WTC11 (cell line): ENCODE data around the gene PDSS2. TPM values are rescaled to one million over a fixed set of nuclear protein-coding genes. Genes with fewer than 3 reads are reported as not detected.
"Not testable (repeated sequence)": the region's sequence is repeated elsewhere in the genome, so short reads cannot be mapped to it uniquely, and the experiment has no call there.

Experiments used
- ATAC-seq: fragments of 200-7000 bp; cut with Tn5 transposase; 2 replicates; pipeline ENCODE4 v1.10.0; 2021; ENCODE audit warnings: mild to moderate bottlenecking, moderate library complexity
- CTCF ChIA-PET: fragments of 300-600 bp; sonication (Branson Sonifier 250); formaldehyde crosslinking; loops from one replicate; lab custom pipeline; 2021; ENCODE audit warnings: antibody characterized with exemption; lab: Charles Lee
- POLR2A ChIA-PET: fragments of 350-600 bp; sonication (Branson Sonifier 250); formaldehyde crosslinking; loops from one replicate; lab custom pipeline; 2021; ENCODE audit warnings: antibody characterized with exemption; lab: Charles Lee
- DNase-seq: peaks from one replicate; pipeline ENCODE4 v3.0.0; 2021; ENCODE audit warnings: low spot score
- H3K27ac Mint-ChIP-seq: 2 replicates; pipeline ENCODE4 v1.8.0; 2021; ENCODE audit warnings: mixed read lengths
- H3K27me3 Mint-ChIP-seq: 2 replicates; pipeline ENCODE4 v1.8.0; 2021; ENCODE audit warnings: low read depth, mild to moderate bottlenecking, moderate library complexity, mixed read lengths
- H3K36me3 Mint-ChIP-seq: 2 replicates; pipeline ENCODE4 v1.8.0; 2021; ENCODE audit warnings: mixed read lengths
- H3K4me1 Mint-ChIP-seq: 2 replicates; pipeline ENCODE4 v1.8.0; 2022; ENCODE audit warnings: mixed read lengths
- H3K4me3 Mint-ChIP-seq: 2 replicates; pipeline ENCODE4 v1.8.0; 2021; ENCODE audit warnings: mild to moderate bottlenecking, moderate library complexity, mixed read lengths
- H3K9me3 Mint-ChIP-seq: 2 replicates; pipeline ENCODE4 v1.8.0; 2021; ENCODE audit warnings: mixed read lengths
- ETV6 ChIP-seq: sonication (generic); formaldehyde crosslinking; IDR thresholded peaks from 2 replicates; pipeline ENCODE4 v1.8.1; 2022; ENCODE audit warnings: mild to moderate bottlenecking, missing genetic modification reagents
- JAZF1 ChIP-seq: fragments of 250-450 bp; sonication (Bioruptor Pico); IDR thresholded peaks from 2 replicates; pipeline ENCODE4 v1.9.0; 2021; ENCODE audit warnings: moderate library complexity, mild to moderate bottlenecking, inconsistent platforms
- MYBL2 ChIP-seq: sonication (generic); formaldehyde crosslinking; IDR thresholded peaks from 2 replicates; pipeline ENCODE4 v1.8.1; 2023; ENCODE audit warnings: mild to moderate bottlenecking, moderate library complexity, missing genetic modification reagents
- NFYB ChIP-seq: sonication (generic); formaldehyde crosslinking; conservative IDR thresholded peaks from 2 replicates; pipeline ENCODE4 v1.8.0; 2022; ENCODE audit warnings: low read depth, missing genetic modification reagents
- PREB ChIP-seq: sonication (generic); formaldehyde crosslinking; IDR thresholded peaks from 2 replicates; pipeline ENCODE4 v1.8.1; 2022; ENCODE audit warnings: mild to moderate bottlenecking, missing genetic modification reagents, moderate library complexity, borderline replicate concordance
- USF1 ChIP-seq: sonication (generic); formaldehyde crosslinking; IDR thresholded peaks from 2 replicates; pipeline ENCODE4 v1.8.0; 2022; ENCODE audit warnings: mild to moderate bottlenecking, missing genetic modification reagents
- USF2 ChIP-seq: sonication (generic); formaldehyde crosslinking; IDR thresholded peaks from 2 replicates; pipeline ENCODE4 v1.8.1; 2023; ENCODE audit warnings: mild to moderate bottlenecking, missing genetic modification reagents, moderate library complexity
- ZNF138 ChIP-seq: sonication (generic); formaldehyde crosslinking; conservative IDR thresholded peaks from 2 replicates; pipeline ENCODE4 v1.8.1; 2022; ENCODE audit warnings: mild to moderate bottlenecking, moderate library complexity, missing genetic modification reagents
- ZNF532 ChIP-seq: fragments of 250-450 bp; sonication (Bioruptor Pico); IDR thresholded peaks from 2 replicates; pipeline ENCODE4 v1.9.0; 2021; ENCODE audit warnings: mild to moderate bottlenecking, borderline replicate concordance
- total RNA-seq: library from RNA; stranded (reverse); gene quantifications from 3 replicates; pipeline ENCODE4 v1.2.3, GENCODE V29; 2021
- TF ChIP-seq, protein P1 (sequence below): sonication (generic); formaldehyde crosslinking; IDR thresholded peaks from 2 replicates; pipeline ENCODE4 v1.8.1; 2023; ENCODE audit warnings: mild to moderate bottlenecking, missing genetic modification reagents

PDSS2 gene
- total RNA-seq, 1 experiment from 2014 or later = 18.3 TPM

DNA sequence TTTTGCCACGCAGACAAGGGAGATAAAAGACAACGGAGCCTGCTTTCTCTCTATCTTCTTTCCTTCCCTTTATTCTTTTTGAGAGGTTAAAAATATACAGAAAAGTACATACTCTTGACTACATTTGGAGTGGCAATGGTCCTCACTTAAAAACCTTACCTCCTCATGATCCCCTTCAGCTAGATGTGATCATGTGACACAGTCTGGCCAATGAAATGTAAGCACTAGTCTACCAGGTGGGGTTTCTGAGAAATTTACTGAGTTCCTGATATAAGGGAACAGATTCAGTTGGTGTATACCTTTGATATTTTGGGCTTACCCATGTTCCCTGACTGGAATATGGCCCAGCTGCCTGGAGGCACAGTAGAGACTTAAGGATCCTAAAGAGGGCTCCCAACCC, 178.6 kb downstream of the PDSS2 start:
- CTCF ChIA-PET = interaction anchor here (1.0 to 1.4 kb wide), 3 partner anchors 37 to 102 kb away, joined by 3 to 5 read pairs (median 4); no protein-coding TSS in a partner anchor
- no peak for DNase-seq
- Mint-ChIP-seq H3K9me3 (no peaks in the 10 kb centered on the region), H3K4me1 (peaks cover 38% of the 10 kb centered on the region), H3K4me3 (no peak overlapping the region), H3K27me3 (no peaks in the 10 kb centered on the region), H3K36me3 (no peaks in the 10 kb centered on the region), H3K27ac (peak overlapping the region; percentile 64; the same call in 1 of the 2 replicates)
- no peak for ATAC-seq
- POLR2A ChIA-PET = no interaction called here
- TF ChIP-seq USF1 (CRISPR knock-in tag) (peak; percentile 46; the same call in 1 of the 2 replicates), USF2 (CRISPR knock-in tag) (peak; percentile 75), ETV6 (CRISPR knock-in tag) (no peak)

DNA sequence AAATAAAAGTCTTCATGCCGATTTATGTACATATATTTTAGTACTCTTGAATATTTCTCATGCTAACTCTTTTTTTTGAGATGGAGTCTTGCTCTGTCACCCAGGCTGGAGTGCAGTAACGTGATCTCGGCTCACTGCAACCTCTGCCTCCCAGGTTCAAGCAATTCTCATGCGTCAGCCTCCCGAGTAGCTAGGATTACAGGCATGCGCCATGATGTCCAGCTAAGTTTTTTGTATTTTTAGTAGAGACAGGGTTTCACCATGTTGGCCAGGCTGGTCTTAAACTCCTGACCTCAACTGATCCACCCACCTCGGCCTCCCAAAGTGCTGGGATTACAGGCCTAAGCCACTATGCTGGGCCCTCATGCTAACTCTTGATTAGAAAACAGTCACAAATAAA, 179.4 kb downstream of the PDSS2 start:
- H3K27me3 Mint-ChIP-seq, H3K4me3 Mint-ChIP-seq, H3K9me3 Mint-ChIP-seq, H3K36me3 Mint-ChIP-seq, DNase-seq, ATAC-seq, POLR2A ChIA-PET: not testable (repeated sequence)
- peak overlapping the region; percentile 32; the same call in 1 of the 2 replicates for H3K27ac Mint-ChIP-seq
- peaks cover 30% of the 10 kb centered on the region for H3K4me1 Mint-ChIP-seq
- CTCF ChIA-PET = interaction anchor here (0.6 to 1.4 kb wide), 2 partner anchors 36 to 38 kb away, joined by 3 to 5 read pairs; no protein-coding TSS in a partner anchor

DNA sequence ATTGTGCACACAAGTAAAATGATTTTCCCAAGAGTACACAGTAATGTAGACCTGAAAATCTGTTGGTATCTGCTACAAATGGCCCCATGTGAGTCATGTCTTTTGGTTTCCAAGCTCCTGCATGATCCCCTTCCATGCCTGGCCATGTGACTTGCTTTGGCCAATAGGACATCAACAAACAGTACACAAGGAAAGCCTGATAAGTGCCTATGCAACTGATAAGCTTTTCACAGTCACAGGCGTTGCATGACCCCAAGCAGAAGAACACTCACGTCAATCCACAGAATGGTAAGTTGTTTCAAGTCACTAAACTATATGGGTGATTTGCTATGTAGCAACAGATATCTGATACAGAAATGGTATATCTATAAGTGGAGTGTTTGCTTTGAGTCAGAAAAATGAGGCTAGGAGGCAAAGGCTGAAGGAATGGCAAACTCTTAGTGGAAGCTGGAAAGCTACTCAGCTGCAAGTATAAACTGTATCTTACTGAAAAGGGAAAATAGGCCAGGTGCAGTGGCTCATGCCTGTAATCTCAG, 184.0 kb downstream of the PDSS2 start:
- no peak overlapping the region for H3K4me3 Mint-ChIP-seq
- H3K27me3 Mint-ChIP-seq = no peaks in the 10 kb centered on the region
- H3K9me3 Mint-ChIP-seq = no peaks in the 10 kb centered on the region
- ATAC-seq = no peak
- H3K4me1 Mint-ChIP-seq = peaks cover 19% of the 10 kb centered on the region
- CTCF ChIA-PET = interaction anchor here (1.0 to 2.1 kb wide), 3 partner anchors 9 to 90 kb away, joined by 3 to 9 read pairs (median 4); no protein-coding TSS in a partner anchor
- no peaks in the 10 kb centered on the region for H3K36me3 Mint-ChIP-seq
- TF ChIP-seq ZNF138 (CRISPR knock-in tag) = no peak
- no peak for TF ChIP-seq JAZF1 (CRISPR knock-in tag)
- TF ChIP-seq USF2 (CRISPR knock-in tag) = peak; percentile 71
- TF ChIP-seq, protein P1, sequence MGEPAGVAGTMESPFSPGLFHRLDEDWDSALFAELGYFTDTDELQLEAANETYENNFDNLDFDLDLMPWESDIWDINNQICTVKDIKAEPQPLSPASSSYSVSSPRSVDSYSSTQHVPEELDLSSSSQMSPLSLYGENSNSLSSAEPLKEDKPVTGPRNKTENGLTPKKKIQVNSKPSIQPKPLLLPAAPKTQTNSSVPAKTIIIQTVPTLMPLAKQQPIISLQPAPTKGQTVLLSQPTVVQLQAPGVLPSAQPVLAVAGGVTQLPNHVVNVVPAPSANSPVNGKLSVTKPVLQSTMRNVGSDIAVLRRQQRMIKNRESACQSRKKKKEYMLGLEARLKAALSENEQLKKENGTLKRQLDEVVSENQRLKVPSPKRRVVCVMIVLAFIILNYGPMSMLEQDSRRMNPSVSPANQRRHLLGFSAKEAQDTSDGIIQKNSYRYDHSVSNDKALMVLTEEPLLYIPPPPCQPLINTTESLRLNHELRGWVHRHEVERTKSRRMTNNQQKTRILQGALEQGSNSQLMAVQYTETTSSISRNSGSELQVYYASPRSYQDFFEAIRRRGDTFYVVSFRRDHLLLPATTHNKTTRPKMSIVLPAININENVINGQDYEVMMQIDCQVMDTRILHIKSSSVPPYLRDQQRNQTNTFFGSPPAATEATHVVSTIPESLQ (CRISPR knock-in tag) = no peak
- TF ChIP-seq PREB (CRISPR knock-in tag) = no peak
- 0 out of 2 replicates have a peak, but pooled peaks have one; percentile 18 for TF ChIP-seq NFYB
- TF ChIP-seq ZNF532 (CRISPR knock-in tag) = no peak
- TF ChIP-seq MYBL2 (CRISPR knock-in tag) = no peak
- TF ChIP-seq, all 79 proteins: peak for 2
- no peak for DNase-seq
- H3K27ac Mint-ChIP-seq = no peak overlapping the region
- POLR2A ChIA-PET = no interaction called here
